ENCODE results near the gene TIMMDC1. TPM values are rescaled to one million over a fixed set of nuclear protein-coding genes. Genes with fewer than 3 reads are reported as not detected.

Gene TIMMDC1
- total and polyA plus RNA-seq, 2 of the 13 experiments (the other 11 are each of a cell fraction or from before 2014, with no cell fraction given), result 50.0 to 77.8 TPM

DNA sequence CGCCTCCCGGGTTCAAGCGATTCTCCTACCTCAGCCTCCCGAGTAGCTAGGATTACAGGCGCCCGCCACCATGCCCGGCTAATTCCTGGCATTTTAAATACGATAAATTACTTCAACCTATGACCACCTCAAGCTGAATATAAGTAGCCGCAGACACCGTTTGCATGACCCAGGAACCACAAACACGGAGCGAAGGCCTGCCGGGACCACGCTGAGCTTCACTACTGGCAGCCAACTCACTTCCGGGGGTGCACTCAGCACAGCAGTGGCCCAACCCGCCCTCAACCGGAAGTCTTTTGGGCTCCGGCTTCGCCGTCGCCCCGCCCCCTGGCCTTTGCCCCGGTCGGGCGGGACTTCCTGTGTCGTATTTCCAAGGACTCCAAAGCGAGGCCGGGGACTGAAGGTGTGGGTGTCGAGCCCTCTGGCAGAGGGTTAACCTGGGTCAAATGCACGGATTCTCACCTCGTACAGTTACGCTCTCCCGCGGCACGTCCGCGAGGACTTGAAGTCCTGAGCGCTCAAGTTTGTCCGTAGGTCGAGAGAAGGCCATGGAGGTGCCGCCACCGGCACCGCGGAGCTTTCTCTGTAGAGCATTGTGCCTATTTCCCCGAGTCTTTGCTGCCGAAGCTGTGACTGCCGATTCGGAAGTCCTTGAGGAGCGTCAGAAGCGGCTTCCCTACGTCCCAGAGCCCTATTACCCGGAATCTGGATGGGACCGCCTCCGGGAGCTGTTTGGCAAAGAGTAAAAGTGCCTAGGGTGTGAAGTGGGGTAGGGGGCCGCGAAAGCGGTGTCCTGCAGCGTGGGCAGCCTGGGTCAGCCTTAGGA, at the start of gene TIMMDC1 (continued):
- TF ChIP-seq, protein P1, sequence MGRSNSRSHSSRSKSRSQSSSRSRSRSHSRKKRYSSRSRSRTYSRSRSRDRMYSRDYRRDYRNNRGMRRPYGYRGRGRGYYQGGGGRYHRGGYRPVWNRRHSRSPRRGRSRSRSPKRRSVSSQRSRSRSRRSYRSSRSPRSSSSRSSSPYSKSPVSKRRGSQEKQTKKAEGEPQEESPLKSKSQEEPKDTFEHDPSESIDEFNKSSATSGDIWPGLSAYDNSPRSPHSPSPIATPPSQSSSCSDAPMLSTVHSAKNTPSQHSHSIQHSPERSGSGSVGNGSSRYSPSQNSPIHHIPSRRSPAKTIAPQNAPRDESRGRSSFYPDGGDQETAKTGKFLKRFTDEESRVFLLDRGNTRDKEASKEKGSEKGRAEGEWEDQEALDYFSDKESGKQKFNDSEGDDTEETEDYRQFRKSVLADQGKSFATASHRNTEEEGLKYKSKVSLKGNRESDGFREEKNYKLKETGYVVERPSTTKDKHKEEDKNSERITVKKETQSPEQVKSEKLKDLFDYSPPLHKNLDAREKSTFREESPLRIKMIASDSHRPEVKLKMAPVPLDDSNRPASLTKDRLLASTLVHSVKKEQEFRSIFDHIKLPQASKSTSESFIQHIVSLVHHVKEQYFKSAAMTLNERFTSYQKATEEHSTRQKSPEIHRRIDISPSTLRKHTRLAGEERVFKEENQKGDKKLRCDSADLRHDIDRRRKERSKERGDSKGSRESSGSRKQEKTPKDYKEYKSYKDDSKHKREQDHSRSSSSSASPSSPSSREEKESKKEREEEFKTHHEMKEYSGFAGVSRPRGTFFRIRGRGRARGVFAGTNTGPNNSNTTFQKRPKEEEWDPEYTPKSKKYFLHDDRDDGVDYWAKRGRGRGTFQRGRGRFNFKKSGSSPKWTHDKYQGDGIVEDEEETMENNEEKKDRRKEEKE (IDR thresholded peaks at IDR 0.05), result no peak
- TF ChIP-seq, protein P2, sequence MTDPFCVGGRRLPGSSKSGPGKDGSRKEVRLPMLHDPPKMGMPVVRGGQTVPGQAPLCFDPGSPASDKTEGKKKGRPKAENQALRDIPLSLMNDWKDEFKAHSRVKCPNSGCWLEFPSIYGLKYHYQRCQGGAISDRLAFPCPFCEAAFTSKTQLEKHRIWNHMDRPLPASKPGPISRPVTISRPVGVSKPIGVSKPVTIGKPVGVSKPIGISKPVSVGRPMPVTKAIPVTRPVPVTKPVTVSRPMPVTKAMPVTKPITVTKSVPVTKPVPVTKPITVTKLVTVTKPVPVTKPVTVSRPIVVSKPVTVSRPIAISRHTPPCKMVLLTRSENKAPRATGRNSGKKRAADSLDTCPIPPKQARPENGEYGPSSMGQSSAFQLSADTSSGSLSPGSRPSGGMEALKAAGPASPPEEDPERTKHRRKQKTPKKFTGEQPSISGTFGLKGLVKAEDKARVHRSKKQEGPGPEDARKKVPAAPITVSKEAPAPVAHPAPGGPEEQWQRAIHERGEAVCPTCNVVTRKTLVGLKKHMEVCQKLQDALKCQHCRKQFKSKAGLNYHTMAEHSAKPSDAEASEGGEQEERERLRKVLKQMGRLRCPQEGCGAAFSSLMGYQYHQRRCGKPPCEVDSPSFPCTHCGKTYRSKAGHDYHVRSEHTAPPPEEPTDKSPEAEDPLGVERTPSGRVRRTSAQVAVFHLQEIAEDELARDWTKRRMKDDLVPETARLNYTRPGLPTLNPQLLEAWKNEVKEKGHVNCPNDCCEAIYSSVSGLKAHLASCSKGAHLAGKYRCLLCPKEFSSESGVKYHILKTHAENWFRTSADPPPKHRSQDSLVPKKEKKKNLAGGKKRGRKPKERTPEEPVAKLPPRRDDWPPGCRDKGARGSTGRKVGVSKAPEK (CRISPR knock-in tag; IDR thresholded peaks at IDR 0.05; ENCODE audit: borderline replicate concordance), result no peak
- TF ChIP-seq, protein P3, sequence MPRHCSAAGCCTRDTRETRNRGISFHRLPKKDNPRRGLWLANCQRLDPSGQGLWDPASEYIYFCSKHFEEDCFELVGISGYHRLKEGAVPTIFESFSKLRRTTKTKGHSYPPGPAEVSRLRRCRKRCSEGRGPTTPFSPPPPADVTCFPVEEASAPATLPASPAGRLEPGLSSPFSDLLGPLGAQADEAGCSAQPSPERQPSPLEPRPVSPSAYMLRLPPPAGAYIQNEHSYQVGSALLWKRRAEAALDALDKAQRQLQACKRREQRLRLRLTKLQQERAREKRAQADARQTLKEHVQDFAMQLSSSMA (CRISPR knock-in tag; IDR thresholded peaks at IDR 0.05), result no peak
- TF ChIP-seq, protein P4, sequence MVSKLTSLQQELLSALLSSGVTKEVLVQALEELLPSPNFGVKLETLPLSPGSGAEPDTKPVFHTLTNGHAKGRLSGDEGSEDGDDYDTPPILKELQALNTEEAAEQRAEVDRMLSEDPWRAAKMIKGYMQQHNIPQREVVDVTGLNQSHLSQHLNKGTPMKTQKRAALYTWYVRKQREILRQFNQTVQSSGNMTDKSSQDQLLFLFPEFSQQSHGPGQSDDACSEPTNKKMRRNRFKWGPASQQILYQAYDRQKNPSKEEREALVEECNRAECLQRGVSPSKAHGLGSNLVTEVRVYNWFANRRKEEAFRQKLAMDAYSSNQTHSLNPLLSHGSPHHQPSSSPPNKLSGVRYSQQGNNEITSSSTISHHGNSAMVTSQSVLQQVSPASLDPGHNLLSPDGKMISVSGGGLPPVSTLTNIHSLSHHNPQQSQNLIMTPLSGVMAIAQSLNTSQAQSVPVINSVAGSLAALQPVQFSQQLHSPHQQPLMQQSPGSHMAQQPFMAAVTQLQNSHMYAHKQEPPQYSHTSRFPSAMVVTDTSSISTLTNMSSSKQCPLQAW (CRISPR knock-in tag; IDR thresholded peaks at IDR 0.05), result peak; percentile 85
- TF ChIP-seq HNF4A (CRISPR knock-in tag; IDR thresholded peaks at IDR 0.05), result peak; percentile 49
- no peak for TF ChIP-seq MTF2 (CRISPR knock-in tag; IDR thresholded peaks at IDR 0.05; ENCODE audit: borderline replicate concordance)
- no peak for TF ChIP-seq AGO1 (IDR thresholded peaks at IDR 0.05; ENCODE audit: low read depth, low read length, poor library complexity, severe bottlenecking)
- TF ChIP-seq ZNF292 (CRISPR knock-in tag; IDR thresholded peaks at IDR 0.05; ENCODE audit: borderline replicate concordance, low read depth), result peak; percentile 55
- TF ChIP-seq NR3C1 (CRISPR knock-in tag; IDR thresholded peaks at IDR 0.05), result no peak
- TF ChIP-seq ZBTB7A (CRISPR knock-in tag; IDR thresholded peaks at IDR 0.05), result no peak
- TF ChIP-seq CHD4 (IDR thresholded peaks at IDR 0.05; ENCODE audit: borderline replicate concordance, low read length), result no peak
- TF ChIP-seq IKZF4 (CRISPR knock-in tag; IDR thresholded peaks at IDR 0.05; ENCODE audit: borderline replicate concordance, low read depth, not compliant biosample characterization), result no peak
- TF ChIP-seq BRD4 (CRISPR knock-in tag; IDR thresholded peaks at IDR 0.05), result peak; percentile 80; the same call in 1 of the 2 replicates
- peak; percentile 68; the same call in 1 of the 2 replicates for TF ChIP-seq ZBTB20 (CRISPR knock-in tag; IDR thresholded peaks at IDR 0.05; ENCODE audit: borderline replicate concordance, low read depth)
- TF ChIP-seq ZNF883 (CRISPR knock-in tag; IDR thresholded peaks at IDR 0.05; ENCODE audit: not compliant biosample characterization), result no peak
- no peak for TF ChIP-seq ZNF879 (CRISPR knock-in tag; IDR thresholded peaks at IDR 0.05)
- TF ChIP-seq NFATC3 (CRISPR knock-in tag; IDR thresholded peaks at IDR 0.05), result no peak
- TF ChIP-seq ZMYM4 (CRISPR knock-in tag; IDR thresholded peaks at IDR 0.05), result peak; percentile 87
- peak; percentile 94 for TF ChIP-seq MAZ (IDR thresholded peaks at IDR 0.05; ENCODE audit: borderline replicate concordance, low read depth, low read length)
- peak; percentile 90 for TF ChIP-seq MAZ (CRISPR knock-in tag; IDR thresholded peaks at IDR 0.05; ENCODE audit: low read depth)
- peak; percentile 32; the same call in 1 of the 2 replicates for TF ChIP-seq SMAD1 (CRISPR knock-in tag; IDR thresholded peaks at IDR 0.05; ENCODE audit: borderline replicate concordance, low read depth)

Measured in HepG2 (cell line).